ENCODE measurements around the gene COL18A1. TPM values are rescaled to one million over a fixed set of nuclear protein-coding genes. Genes with fewer than 3 reads are reported as not detected.

COL18A1 gene
- total and polyA plus RNA-seq, 4 donors, result 44.9 to 308 (median 232) TPM

GRCh38 chr21:45377325-45377709, 27.6 kb upstream of the COL18A1 start (continued):
- TF ChIP-seq SP1 (IDR thresholded peaks at IDR 0.05) (no peak), YY1 (IDR thresholded peaks at IDR 0.05) (no peak), HNF4G (IDR thresholded peaks at IDR 0.05) (no peak), EGR1 (IDR thresholded peaks at IDR 0.05; ENCODE audit: low read depth in 2 of 2) (no peak), JUND (IDR thresholded peaks at IDR 0.05) (no peak), HNF4A (conservative IDR thresholded peaks at IDR 0.05) (no peak)

DNA sequence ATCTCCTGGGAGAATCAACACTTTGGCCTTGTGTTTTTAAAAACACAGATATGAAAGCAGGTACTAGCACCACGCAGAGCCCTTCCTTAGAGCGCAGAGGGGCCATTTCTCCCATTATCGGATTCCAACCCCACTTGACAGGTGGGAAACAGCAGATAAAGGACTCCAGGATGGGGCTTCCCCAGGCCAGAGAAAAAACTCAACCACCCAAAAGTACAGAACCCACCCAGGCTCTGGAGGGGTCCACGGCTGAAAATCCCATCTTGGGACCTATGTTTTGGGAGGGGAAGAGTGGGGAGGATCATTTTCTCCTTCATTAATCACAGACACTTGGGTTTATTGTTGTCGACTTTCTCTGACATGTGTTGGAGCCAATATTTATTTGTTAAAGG, 27.1 kb upstream of the COL18A1 start:
- Histone ChIP-seq H3K9ac (ENCODE audit: low read depth in 1 of 2, low read length in 2 of 2) (no peak overlapping the region), H3K4me3 (ENCODE audit: low read depth in 1 of 3, low read length in 3 of 3) (no peak overlapping the region), H3K27me3 (ENCODE audit: control insufficient read depth in 4 of 4, insufficient read depth in 4 of 4, low read length in 3 of 4) (no peaks in the 10 kb centered on the region), H3K36me3 (ENCODE audit: control insufficient read depth in 4 of 4, insufficient read depth in 3 of 4, low read depth in 1 of 4, low read length in 3 of 4) (no peaks in the 10 kb centered on the region), H3K4me1 (ENCODE audit: control insufficient read depth in 4 of 4, insufficient read depth in 4 of 4, low read length in 3 of 4) (no peaks in the 10 kb centered on the region), H3K27ac (ENCODE audit: low read depth in 1 of 2, low read length in 2 of 2) (no peak overlapping the region), H3K9me3 (ENCODE audit: control insufficient read depth in 4 of 4, low read length in 3 of 4) (no peaks in the 10 kb centered on the region)
- 78% methylated on average over 5 of the region's 5 CpGs for WGBS
- TF ChIP-seq, protein P1, sequence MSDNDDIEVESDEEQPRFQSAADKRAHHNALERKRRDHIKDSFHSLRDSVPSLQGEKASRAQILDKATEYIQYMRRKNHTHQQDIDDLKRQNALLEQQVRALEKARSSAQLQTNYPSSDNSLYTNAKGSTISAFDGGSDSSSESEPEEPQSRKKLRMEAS (IDR thresholded peaks at IDR 0.05), result no peak
- TF ChIP-seq RAD21 (IDR thresholded peaks at IDR 0.05), result no peak
- TF ChIP-seq ZBTB33 (IDR thresholded peaks at IDR 0.05), result no peak
- no peak for TF ChIP-seq FOXA1 (IDR thresholded peaks at IDR 0.05)
- TF ChIP-seq NR2F2 (IDR thresholded peaks at IDR 0.05), result no peak
- no peak for TF ChIP-seq JUND (IDR thresholded peaks at IDR 0.05)
- TF ChIP-seq, protein P2, sequence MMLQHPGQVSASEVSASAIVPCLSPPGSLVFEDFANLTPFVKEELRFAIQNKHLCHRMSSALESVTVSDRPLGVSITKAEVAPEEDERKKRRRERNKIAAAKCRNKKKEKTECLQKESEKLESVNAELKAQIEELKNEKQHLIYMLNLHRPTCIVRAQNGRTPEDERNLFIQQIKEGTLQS (IDR thresholded peaks at IDR 0.05), result no peak
- TF ChIP-seq SP1 (IDR thresholded peaks at IDR 0.05), result no peak
- no peak for TF ChIP-seq TAF1 (conservative IDR thresholded peaks at IDR 0.05)
- TF ChIP-seq FOXA2 (IDR thresholded peaks at IDR 0.05), result no peak
- no peak for TF ChIP-seq EGR1 (IDR thresholded peaks at IDR 0.05; ENCODE audit: low read depth in 2 of 2)
- no peak for TF ChIP-seq YY1 (IDR thresholded peaks at IDR 0.05)
- DNase-seq (ENCODE audit: low spot score), result no peak

- Histone ChIP-seq H3K9me3 (ENCODE audit: control insufficient read depth in 4 of 4, low read length in 3 of 4) (no peaks in the 10 kb centered on the region), H3K9ac (ENCODE audit: low read depth in 1 of 2, low read length in 2 of 2) (no peak overlapping the region), H3K36me3 (ENCODE audit: control insufficient read depth in 4 of 4, insufficient read depth in 3 of 4, low read depth in 1 of 4, low read length in 3 of 4) (no peaks in the 10 kb centered on the region), H3K4me3 (ENCODE audit: low read depth in 1 of 3, low read length in 3 of 3) (no peak overlapping the region), H3K27ac (ENCODE audit: low read depth in 1 of 2, low read length in 2 of 2) (no peak overlapping the region), H3K27me3 (ENCODE audit: control insufficient read depth in 4 of 4, insufficient read depth in 4 of 4, low read length in 3 of 4) (no peaks in the 10 kb centered on the region), H3K4me1 (ENCODE audit: control insufficient read depth in 4 of 4, insufficient read depth in 4 of 4, low read length in 3 of 4) (no peaks in the 10 kb centered on the region)
- DNase-seq (ENCODE audit: low spot score), result no peak
- WGBS, result 67% methylated on average over 13 of the region's 13 CpGs
- TF ChIP-seq JUND (IDR thresholded peaks at IDR 0.05) (no peak), SP1 (IDR thresholded peaks at IDR 0.05) (no peak), FOXA1 (IDR thresholded peaks at IDR 0.05) (no peak), HNF4G (IDR thresholded peaks at IDR 0.05) (no peak), ZBTB33 (IDR thresholded peaks at IDR 0.05) (no peak), GABPA (IDR thresholded peaks at IDR 0.05 in 1 of 2, conservative IDR thresholded peaks at IDR 0.05 in 1 of 2) (no peak), EGR1 (IDR thresholded peaks at IDR 0.05; ENCODE audit: low read depth in 2 of 2) (no peak), YY1 (IDR thresholded peaks at IDR 0.05) (no peak), RAD21 (IDR thresholded peaks at IDR 0.05) (no peak), FOXA2 (IDR thresholded peaks at IDR 0.05) (no peak), NR2F2 (IDR thresholded peaks at IDR 0.05) (no peak), CTCF (IDR thresholded peaks at IDR 0.05; ENCODE audit: low read depth, low read length, missing input control) (no peak), RXRA (IDR thresholded peaks at IDR 0.05) (no peak), HNF4A (conservative IDR thresholded peaks at IDR 0.05) (no peak)
- TF ChIP-seq, protein P1 (IDR thresholded peaks at IDR 0.05), result no peak
- TF ChIP-seq, protein P2 (IDR thresholded peaks at IDR 0.05), result no peak
- TF ChIP-seq, protein P3, sequence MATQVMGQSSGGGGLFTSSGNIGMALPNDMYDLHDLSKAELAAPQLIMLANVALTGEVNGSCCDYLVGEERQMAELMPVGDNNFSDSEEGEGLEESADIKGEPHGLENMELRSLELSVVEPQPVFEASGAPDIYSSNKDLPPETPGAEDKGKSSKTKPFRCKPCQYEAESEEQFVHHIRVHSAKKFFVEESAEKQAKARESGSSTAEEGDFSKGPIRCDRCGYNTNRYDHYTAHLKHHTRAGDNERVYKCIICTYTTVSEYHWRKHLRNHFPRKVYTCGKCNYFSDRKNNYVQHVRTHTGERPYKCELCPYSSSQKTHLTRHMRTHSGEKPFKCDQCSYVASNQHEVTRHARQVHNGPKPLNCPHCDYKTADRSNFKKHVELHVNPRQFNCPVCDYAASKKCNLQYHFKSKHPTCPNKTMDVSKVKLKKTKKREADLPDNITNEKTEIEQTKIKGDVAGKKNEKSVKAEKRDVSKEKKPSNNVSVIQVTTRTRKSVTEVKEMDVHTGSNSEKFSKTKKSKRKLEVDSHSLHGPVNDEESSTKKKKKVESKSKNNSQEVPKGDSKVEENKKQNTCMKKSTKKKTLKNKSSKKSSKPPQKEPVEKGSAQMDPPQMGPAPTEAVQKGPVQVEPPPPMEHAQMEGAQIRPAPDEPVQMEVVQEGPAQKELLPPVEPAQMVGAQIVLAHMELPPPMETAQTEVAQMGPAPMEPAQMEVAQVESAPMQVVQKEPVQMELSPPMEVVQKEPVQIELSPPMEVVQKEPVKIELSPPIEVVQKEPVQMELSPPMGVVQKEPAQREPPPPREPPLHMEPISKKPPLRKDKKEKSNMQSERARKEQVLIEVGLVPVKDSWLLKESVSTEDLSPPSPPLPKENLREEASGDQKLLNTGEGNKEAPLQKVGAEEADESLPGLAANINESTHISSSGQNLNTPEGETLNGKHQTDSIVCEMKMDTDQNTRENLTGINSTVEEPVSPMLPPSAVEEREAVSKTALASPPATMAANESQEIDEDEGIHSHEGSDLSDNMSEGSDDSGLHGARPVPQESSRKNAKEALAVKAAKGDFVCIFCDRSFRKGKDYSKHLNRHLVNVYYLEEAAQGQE (IDR thresholded peaks at IDR 0.05), result no peak
Observed at GRCh38 chr21:45378258-45378966, 26.6 kb upstream of the COL18A1 start.

Measured in liver (tissue), 9 donors.